HG02943 (cell line): ENCODE results near the gene ZNF503.
"Not testable (repeated sequence)": the region's sequence is repeated elsewhere in the genome, so short reads cannot be mapped to it uniquely, and the experiment has no call there.

Experiments
- ATAC-seq: cut with Tn5 transposase; IDR thresholded peaks from one replicate; pipeline ENCODE4 v1.9.1; 2021; ENCODE audit warnings: mild to moderate bottlenecking, low read depth, moderate library complexity; ENCODE audit not compliant: unreplicated experiment

ZNF503 gene

DNA sequence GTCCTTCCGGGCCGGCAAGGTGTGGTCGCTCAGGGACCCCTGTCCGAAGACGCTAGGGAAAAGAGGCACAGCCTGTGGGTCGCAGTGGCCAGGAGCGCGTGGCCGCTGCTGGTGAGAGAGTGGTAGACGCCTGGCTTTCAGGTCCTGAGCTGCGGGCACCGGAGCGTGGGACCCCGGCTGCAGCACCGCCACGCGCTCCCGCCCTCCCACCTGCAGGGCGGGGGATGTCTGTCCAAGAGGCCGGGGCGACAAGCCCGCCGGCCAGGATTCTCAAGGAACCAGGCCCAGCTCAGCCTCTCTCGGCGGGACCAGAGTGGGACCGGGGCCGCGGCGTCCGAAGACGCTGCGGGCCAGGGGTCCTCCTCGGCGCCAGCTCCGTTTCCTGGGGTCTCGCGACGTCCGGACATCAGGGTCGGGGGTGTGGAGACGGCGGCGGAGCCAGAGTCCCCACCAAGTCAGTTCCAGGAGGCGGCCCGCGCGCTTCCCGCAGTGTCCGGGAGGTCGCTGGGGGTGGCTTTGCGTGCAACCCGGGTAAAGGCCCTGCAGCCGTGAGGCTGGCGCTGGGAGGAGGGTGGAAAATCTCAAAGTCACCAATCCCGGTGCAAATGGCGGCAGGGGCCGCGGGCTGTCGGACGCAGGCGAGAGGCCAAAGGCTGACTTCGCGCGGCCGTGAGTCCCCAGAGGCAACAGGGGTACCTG is 5.5 kb downstream of the ZNF503 start:
- ATAC-seq, result no peak

DNA sequence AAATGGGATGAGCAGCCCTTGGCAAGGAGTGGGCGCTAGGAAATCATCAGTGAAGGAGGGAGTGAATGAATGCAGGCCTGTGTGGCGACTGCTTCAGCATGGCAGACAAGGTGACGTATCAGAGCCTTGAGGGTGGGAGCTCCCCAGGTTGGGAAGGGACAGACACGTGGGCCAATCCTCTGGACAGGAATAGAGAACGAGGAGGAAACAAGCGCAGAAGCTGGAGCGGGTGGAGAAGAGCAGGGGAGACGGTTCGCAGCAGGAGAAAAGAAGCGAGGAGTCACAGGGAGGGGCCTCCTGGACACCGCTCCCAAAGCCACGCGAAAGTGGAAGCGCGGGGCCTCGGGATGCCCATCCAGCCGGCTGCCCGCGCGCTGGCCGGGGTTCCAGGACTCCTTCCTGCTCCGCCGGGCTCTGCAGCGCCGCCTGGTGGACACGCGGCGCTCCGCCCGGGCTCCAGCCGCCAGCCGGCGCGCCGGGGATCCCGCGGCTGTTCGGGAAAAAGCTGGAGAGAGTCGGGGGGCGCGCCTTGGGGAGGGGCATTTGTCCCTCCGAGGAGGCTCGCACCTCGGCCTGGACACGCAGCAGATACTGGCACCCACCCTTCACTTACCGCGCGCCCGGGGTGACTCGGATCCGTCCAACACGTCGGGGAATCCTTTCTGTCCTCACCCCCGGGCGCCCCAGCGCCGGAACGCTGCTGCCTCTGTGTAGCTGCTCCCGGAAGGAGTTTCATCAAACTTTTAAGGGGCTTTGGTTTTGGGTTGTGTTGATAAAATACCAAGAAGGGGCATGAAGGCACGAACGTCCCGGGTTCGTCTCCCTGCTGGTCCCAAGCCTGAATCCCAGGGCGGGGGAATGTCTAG is 6.3 kb downstream of the ZNF503 start:
- ATAC-seq, result no peak

DNA sequence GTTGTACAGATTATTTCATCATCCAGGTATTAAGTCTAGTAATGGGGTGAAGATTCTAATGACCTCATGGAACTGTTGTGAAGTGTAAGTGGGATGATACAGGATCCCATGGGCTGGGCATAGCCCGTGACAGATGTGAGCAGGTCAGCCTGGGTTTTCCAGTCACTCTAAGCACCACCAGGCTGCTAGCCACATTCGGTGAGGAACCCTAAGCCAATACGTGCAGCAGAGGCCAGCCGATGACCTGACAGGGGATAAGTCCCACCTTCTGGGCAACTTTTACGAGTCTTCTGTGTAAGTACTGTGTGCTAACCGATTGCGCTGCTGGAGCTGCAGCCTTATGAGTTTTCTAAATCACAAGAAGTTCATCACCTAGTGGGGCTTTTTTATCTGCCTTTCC is 7.3 kb downstream of the ZNF503 start:
- ATAC-seq, result no peak

DNA sequence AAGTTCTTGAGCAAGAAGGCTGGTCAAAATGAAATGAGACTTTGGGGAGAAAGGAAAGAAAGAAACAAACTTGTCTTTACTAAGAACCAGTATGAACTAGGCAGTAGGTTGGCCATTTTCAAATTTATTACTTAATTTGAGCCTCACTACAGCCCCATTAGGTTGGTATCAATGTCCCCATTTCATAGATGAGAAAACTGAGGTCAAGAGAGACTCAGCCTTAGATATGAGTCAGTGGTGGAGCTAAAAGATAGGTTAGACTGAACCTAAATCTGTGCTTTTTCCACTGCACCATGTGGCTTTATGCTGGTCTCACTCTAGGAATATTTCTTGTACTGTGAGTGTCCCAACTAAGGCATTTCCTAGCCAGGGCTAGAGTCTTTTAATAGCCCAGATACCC is 8.8 kb downstream of the ZNF503 start:
- ATAC-seq, result no peak

DNA sequence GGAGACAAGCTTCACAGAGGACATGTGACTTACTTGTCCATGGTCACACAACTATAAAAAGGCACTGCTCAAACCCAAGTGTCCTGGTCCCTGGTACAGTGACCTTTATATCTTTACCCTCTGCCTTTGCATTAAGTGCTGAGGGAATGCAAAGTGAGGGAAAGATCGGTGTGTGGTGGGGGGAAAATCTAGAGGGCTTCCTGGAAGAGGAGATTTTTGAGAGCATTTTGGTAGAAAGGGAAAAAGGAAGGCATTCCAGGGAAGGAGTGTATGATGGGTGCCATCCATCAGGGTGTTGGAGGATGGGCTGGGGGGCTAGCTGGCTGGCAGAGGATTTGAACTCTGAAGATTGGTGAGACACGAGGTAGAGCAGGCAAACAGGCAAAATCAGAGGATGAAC is 9.3 kb downstream of the ZNF503 start:
- no peak for ATAC-seq

DNA sequence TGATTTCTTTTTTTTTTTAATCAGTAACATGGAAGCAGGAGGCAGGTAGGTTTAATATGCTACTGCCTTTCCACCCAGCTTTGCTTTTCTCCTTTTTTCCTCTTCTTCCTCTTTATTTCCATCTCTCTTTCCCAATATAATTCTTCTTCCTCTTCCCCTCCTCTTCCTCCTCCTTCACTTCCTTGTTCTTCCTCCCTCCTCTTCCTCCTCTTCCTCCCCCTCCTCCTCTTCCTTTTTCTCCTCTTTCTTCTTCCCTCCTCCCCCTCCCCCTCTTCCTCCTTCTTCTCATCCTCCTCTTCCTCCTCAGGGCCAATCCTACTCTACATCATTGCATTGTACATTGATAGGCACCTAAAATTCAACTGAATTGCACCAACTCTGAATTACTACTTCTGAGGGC is 11.4 kb downstream of the ZNF503 start:
- no peak for ATAC-seq

DNA sequence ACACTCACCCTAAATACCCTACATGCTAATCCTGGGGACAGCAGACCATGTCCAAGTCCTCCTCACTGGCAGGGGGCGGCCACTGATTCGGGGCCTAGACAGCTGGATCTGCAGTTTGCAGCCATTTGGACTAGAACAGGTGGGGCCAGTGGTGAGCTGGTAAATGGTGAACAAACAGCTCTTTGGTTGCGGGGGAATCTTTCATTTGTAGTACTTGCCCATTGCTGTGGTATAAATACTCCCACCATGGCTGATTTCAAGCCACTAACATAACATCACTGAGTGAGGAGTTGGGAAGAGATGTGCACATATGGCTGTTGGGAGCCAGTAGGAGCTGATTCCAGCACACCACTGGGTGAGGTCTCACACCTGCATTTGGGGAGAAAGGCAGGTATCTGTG is 13.5 kb downstream of the ZNF503 start:
- ATAC-seq, result no peak

DNA sequence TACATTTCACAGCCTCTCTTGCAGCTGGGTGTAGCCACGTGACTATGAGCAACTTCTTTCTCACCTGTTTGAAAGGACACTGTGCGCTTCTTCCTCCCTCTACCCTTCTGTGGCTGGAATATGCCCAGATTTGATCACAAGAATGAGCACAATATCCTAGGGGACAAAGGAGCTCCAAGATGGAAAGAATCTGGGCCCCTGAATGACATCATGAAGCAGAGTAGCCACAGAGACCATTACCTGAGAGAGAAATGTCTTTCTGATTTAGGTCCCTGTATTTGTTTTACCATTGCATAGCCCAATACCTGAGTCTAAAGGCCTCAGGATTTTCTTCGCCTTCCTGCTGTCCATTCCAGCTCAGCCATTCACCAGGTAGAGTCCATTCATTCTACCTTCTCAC is 15.4 kb downstream of the ZNF503 start:
- no peak for ATAC-seq

DNA sequence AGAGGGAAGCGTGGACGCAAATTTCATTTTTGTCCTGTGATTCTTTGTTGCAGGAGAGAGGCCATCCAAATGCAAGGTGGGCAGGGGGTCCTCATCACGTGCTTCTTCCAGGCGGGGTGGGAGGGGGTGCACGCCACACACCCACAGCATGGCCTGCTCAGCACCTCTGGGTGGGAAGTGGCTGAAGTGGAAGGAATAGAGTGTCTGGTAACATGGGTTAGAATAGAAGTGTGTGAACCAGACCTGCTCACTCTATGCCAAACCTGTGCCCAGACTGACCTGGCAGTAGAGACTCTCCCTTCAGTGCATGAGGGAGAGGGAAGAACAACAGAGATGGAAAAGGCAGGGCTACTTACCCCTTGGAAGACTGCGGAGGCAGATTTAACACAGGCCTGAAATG is 21.7 kb downstream of the ZNF503 start:
- no peak for ATAC-seq

DNA sequence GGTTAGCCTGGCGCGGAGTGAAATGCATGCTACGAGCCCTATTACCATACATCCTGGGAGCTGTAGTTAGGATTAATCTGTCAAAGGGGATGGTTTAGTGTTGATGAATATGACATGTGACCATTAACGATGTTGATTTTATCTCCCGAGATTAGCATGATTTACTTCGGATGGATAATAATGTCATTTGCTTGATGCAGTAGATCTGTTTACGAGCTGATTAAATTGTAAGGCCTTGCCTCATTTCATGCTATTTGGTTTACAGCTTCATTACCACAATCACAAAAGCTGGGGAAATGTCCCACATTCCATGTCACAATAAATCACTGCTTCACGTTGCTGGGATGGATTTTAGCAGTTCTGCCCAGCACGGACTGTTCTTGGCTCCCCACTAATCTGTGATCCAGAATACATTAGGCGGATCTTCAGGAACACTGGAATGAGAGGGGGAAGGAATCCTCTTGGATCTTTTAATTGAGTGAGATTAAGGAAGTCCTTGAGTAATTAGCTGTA is 22.3 kb downstream of the ZNF503 start:
- ATAC-seq, result no peak

DNA sequence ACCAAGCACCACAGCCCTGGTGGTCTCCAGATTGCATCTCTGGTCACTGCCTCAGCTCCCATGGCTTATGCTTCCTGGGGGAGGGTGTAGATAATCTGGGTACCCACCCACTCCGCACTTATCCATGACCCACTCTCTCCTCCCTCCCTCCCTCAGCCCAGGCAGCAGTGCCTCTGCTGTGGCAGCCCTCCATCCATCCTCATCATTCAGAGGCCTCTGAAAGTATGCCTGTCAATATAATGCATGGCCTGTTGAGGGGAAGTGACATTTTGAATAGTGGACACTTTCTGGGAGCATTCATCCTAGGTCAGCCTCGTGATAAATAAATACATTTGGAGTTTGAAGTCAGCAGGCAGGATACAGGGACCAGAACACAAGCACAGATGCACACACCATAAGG is 23.2 kb downstream of the ZNF503 start:
- no peak for ATAC-seq

DNA sequence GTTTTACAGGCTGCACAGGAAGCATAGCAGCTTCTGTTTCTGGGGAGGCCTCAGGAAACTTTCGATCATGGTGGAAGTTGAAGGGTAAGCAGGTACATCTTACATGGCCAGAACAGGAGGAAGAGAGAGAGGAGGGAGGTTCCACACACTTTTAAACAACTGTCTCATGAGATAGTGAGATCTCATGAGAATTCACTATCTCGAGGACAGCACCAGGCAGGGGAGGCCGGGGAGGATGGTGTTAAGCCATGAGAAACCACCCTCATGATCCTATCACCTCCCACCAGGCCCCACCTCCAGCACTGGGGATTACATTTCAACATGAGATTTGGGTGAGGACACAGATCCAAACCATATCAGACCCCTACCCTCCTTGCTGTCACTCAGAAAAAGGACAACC is 23.7 kb downstream of the ZNF503 start:
- ATAC-seq, result no peak

DNA sequence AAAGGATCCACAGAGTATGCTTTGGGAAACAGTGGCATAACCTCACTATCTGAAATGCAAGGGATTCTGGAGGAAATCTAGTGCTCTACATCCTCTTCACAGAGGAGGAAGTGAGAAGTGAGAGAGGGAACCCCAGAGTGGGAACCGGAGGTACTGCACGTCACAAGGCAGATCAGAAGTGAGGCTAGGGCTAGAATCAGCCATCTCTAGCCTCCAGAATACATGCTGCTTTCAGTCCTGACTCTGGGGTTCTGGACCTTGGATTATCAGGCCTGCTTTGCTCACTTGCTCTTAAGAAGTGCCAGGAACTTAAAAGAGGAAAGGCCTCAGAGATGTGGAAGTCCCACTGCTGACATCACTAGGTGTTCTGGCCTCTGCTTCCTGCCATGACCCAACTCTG is 25.7 kb downstream of the ZNF503 start:
- ATAC-seq, result peak; percentile 66

DNA sequence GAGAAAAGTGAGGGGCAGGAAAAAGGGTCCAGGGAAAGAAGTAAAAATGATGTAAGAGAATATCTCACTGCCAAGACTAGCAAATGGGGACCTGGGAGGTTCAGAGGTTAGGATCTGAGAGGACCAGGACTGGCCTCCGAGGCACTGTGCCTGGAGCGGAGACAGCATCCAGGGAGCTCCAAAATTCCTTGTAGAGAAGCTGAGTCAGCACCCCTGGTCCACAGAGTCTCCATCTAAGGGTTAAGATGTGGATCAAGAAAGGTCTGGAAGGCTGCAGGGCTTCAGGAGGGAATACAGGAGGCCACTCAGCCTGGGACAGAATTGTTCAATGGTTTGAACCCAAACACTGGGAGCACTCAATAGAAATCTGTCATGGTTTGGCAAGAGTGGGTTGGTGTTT is 30.6 kb downstream of the ZNF503 start:
- no peak for ATAC-seq

DNA sequence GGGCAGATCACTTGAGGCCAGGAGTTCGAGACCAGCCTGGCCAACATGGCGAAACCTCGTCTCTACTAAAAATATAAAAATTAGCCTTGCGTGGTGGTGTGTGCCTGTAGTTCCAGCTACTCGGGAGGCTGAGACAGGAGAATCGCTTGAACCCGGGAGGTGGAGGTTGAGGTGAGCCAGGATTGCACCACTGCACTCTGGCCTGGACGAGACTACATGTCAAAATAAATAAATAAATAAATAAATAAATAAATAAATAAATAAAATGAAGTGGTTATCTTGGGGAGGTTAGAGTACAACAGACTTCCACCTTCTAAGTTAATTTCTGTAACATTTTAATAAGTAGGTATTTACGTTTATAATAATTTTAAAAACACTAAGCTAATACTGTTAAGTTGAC is 31.7 kb downstream of the ZNF503 start:
- not testable (repeated sequence) for ATAC-seq

DNA sequence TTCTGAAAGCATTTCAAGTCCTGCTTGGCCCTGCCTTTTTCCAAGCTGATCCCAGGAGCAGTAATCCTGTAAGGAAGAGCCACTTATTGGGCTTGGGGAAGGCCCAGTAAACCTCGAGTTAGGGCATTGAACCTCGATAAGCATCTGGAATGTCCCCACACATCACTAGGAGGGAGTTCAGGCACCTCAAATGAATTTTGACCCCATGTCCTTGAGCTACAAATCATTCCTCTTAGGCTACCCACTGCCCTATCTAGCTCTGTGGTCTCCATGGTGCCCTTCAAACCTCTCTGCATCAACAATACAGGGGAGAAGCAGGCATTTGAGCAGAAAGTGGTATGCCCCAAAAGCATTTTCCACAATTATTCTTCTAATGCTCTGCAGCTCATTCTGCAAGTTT is 33.7 kb downstream of the ZNF503 start:
- ATAC-seq, result no peak

DNA sequence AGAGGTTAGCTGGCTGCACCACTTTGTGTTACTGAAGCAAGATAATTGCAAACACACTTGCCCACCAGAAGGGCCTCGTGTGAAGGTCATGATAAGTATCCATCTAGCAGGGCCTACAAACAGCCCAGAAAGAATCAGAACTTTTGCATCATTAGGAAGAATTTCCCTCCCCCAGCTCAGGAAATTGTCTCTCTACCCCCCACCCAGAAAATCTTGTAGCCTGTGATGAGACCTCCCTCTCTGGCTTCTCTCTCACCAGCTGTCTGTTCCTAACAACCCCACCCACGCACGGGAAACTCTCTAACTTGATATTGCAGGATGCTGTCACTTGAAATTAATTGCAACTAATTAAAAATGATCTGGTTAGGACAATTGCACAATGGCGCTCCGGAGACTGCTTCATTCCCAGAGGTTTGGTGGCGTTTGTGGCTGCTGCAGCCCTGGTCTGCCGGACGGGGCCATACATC is 34.5 kb downstream of the ZNF503 start:
- no peak for ATAC-seq

DNA sequence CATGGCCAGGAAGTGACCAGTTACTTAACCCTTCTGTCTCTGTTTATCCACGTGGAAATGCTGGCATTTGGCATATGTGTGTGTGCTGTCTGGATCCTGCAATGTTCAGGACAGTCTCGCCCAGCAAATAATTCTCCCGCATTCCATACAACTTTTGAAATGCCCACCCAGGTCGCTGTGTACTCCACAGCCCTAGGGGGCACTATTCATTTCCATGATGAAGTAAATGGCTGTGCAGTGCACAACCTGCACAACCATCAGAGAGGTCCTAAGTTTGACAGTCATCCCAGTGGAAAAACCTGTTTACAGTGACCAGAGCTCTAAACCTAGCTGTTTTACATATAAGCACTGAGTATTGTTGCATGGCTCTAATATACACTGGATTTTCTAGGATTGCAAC is 38.1 kb downstream of the ZNF503 start:
- no peak for ATAC-seq

DNA sequence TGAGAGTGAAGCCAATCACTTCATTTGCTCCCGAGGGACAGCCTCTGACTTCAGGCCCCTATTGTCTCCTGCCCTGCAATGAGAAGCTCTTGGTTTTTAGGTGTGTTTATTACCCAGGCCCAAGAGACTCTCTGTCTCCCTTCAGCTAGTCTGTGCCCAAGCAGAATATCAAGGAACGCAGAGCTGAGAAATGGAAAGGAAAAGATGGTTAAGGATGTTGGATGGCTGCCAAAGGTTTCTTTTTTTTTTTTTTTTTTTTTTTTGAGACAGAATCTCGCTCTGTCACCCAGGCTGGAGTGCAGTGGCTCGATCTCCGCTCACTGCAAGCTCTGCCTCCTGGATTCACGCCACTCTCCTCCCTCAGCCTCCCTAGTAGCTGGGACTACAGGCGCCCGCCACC is 41.7 kb downstream of the ZNF503 start:
- not testable (repeated sequence) for ATAC-seq

DNA sequence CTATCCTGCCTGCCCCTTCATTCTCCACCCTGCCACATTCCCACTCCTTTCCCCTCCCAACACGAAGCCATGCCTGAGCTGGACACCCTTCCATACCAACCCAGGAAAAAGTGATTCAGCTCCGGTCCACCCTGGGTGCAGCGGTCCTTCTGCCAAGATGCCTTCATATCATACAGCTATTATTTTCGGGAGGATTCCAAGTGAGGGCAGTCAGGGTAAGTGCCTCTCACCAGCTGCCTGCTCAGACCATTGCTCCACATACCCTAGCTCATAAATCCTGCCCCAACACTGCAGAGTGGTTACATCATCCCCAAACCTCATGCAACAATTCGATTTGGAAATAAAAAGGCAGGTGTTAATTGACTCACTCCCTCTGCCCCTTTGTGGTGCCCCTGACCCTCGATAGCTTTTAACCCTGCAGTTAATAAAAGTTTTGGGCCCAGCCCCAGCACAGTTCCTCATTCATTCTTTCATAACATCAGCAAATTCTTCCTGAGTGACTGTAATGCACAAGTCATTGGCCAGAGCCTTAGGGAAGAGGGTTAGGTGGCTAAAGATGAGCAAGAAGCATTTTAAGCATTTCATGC is 42.6 kb downstream of the ZNF503 start:
- no peak for ATAC-seq

DNA sequence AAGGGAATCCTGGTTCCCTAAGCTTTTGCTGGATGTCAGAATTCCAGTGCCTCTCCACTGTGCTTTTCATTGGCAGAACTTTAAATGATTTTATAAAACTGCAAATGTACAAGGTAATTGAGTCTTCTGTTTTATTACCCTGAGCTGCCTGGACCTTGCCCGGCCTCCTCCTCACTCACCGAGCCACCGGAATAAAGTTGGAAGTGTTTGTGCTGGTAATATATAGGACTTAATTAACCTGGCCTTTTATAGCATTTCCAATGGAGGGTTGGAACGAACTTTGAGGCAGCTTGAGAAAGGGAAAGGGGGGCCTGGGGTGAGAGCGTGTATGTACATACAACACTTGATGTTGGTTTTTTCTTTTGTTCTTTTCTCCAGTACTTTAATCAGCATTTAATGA is 43.4 kb downstream of the ZNF503 start:
- ATAC-seq, result no peak
